K562 (cell line): ENCODE results near the gene CD163. TPM values are rescaled to one million over a fixed set of nuclear protein-coding genes. Genes with fewer than 3 reads are reported as not detected.

ENCODE experiments used
- CHD7 ChIP-seq: fragments of 200-600 bp; sonication (generic); IDR thresholded peaks from one replicate; pipeline ENCODE4 v1.6.1; 2012; ENCODE audit warnings: mild to moderate bottlenecking, low read depth, low read length, inconsistent platforms
- FOXA3 ChIP-seq, 2 experiments: fragments of 450-650 bp in 1 of 2; sonication (generic) in 1 of 2; formaldehyde crosslinking; IDR thresholded peaks in 1 of 2; conservative IDR thresholded peaks in 1 of 2; 2 replicates each; pipeline versions ENCODE4 v1.4.0 to v1.8.0; 2020 to 2022; ENCODE audit warnings: mild to moderate bottlenecking in 2 of 2, missing genetic modification reagents in 1 of 2
- SLC30A9 ChIP-seq: fragments of 250-450 bp; sonication (Bioruptor Pico); IDR thresholded peaks from 2 replicates; pipeline ENCODE4 v1.8.0; 2022; ENCODE audit warnings: mild to moderate bottlenecking, moderate library complexity
- SMARCC2 ChIP-seq: fragments of 450-650 bp; IDR thresholded peaks from 2 replicates; pipeline ENCODE4 v1.6.1; 2017; ENCODE audit warnings: antibody characterized with exemption, moderate library complexity, mild to moderate bottlenecking, low read depth
- TAF1 ChIP-seq: IDR thresholded peaks from 2 replicates; pipeline ENCODE4 v1.6.1; 2011; ENCODE audit warnings: mild to moderate bottlenecking, low read length, moderate library complexity; ENCODE audit not compliant: insufficient read depth, control insufficient read depth, severe bottlenecking; ENCODE audit errors: extremely low read depth
- ZKSCAN1 ChIP-seq: fragments of 150-350 bp; IDR thresholded peaks from 2 replicates; pipeline ENCODE4 v1.6.1; 2016; ENCODE audit warnings: low read depth, low read length
- ZNF311 ChIP-seq: fragments of 250-450 bp; sonication (Bioruptor Pico); IDR thresholded peaks from 2 replicates; pipeline ENCODE4 v1.4.0; 2020; ENCODE audit warnings: mild to moderate bottlenecking, moderate library complexity
- ZNF395 ChIP-seq: fragments of 200-800 bp; sonication (Bioruptor generic); IDR thresholded peaks from 2 replicates; pipeline ENCODE4 v1.6.1; 2017; ENCODE audit warnings: missing genetic modification characterization, missing compliant biosample characterization
- ZNF76 ChIP-seq: fragments of 250-450 bp; sonication (Bioruptor Pico); IDR thresholded peaks from 2 replicates; pipeline ENCODE4 v1.4.0; 2020; ENCODE audit warnings: mild to moderate bottlenecking, moderate library complexity, borderline replicate concordance
- polyA plus RNA-seq, 8 experiments: library from polyadenylated mRNA; depleted of rRNA in 4 of 8; stranded (reverse) in 5 of 8; unstranded in 3 of 8; fragments of >200 nt; fragmentation: Nextera tagmentation in 2 of 8; fragmentation: Illumina TruSeq in 1 of 8; extraction: Ambion mirVana in 2 of 8; extraction: Trizol in 1 of 8; gene quantifications; 2 replicates each; pipeline versions ENCODE4 v1.2.1 to v1.2.3, GENCODE V29; 2011 to 2014; ENCODE audit warnings: inconsistent platforms in 1 of 8, missing spikeins in 1 of 8
- total RNA-seq, 7 experiments: library from RNA; depleted of rRNA in 6 of 7; stranded (reverse); fragments of >200 nt in 6 of 7; fragmentation: Illumina TruSeq in 2 of 7; extraction: Trizol in 2 of 7; gene quantifications; 2 replicates each; pipeline versions ENCODE4 v1.2.1 to v1.2.3, GENCODE V29; 2011 to 2021; ENCODE audit warnings: low replicate concordance in 1 of 7

Gene CD163
- total and polyA plus RNA-seq, 9 of the 15 experiments (the other 6 are each of a cell fraction or from before 2014, with no cell fraction given): 0.62 TPM; not detected in 8

GRCh38 chr12:7439579-7440505 is 63.7 kb downstream of the CD163 start (continued):
- no peak for TF ChIP-seq CHD7
- no peak for TF ChIP-seq SMARCC2
- TF ChIP-seq FOXA3 (CRISPR knock-in tag; conservative IDR thresholded peaks at IDR 0.05 in 1 of 2, IDR thresholded peaks at IDR 0.05 in 1 of 2): no peak
- no peak for TF ChIP-seq SLC30A9 (CRISPR knock-in tag)
- no peak for TF ChIP-seq ZNF395 (CRISPR knock-in tag)
- no peak for TF ChIP-seq TAF1
- TF ChIP-seq ZNF76 (CRISPR knock-in tag): no peak
- TF ChIP-seq ZKSCAN1: no peak
- TF ChIP-seq ZNF311 (CRISPR knock-in tag): no peak
